ENCODE measurements around the gene RFNG.
"Not testable (repeated sequence)": the region's sequence is repeated elsewhere in the genome, so short reads cannot be mapped to it uniquely, and the experiment has no call there.

RFNG gene

DNA sequence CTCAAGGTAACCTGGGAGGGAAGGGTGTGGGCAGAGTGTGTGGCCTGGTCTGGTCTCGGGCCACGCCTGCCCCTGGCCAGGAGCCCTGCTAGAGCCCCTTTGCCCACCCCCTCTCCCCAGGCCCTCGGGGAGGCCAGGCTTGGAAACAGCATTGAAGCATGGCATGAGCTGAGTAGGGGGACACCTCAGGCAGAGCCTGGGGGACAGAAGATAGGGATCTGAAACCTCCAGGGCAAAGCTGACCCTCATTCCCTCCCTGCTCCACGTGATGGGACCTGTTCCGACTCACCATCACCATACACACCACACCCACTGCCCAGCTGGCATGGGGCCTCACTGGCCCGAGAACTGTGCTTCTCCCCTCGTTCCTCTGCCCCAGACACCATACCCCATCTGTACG lies 2.5 kb downstream of the RFNG start:
- peaks cover 5% of the 10 kb centered on the region for H3K4me1 Mint-ChIP-seq
- H3K27ac Mint-ChIP-seq (ENCODE audit: low read depth), result no peak overlapping the region
- no peaks in the 10 kb centered on the region for H3K9me3 Mint-ChIP-seq
- DNase-seq (ENCODE audit: low spot score in 2 of 2) (no peak), ATAC-seq (replicated peaks; ENCODE audit: extremely low read depth, poor library complexity, severe bottlenecking) (no peak)
- H3K4me3 Mint-ChIP-seq, result no peak overlapping the region
- H3K27me3 Mint-ChIP-seq, result no peaks in the 10 kb centered on the region
- H3K36me3 Mint-ChIP-seq (ENCODE audit: insufficient read depth), result peaks cover 3% of the 10 kb centered on the region

DNA sequence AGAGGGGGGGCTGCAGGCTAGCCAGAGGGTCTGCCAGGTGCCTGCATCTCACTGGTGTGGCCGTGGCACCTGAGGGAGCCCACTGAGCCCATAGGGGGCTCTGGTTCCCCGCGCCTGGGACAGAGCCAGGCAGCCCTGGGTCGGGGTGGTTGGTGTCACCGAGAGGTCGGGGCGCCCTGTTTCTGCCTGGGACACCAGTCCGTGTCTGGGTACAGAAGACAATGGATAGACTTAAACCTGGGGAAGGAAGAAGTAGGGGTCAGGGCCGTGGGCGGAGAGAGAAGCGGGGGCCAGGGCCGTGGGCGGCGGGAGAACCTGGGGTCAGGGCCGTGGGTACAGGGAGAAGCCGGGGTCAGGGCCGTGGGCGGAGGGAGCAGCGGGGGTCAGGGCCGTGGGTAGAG lies 3.0 kb downstream of the RFNG start:
- H3K36me3 Mint-ChIP-seq (ENCODE audit: insufficient read depth), result peaks cover 3% of the 10 kb centered on the region
- peak overlapping the region; percentile 80 for H3K27ac Mint-ChIP-seq (ENCODE audit: low read depth)
- H3K4me3 Mint-ChIP-seq, result no peak overlapping the region
- H3K4me1 Mint-ChIP-seq, result peaks cover 5% of the 10 kb centered on the region
- H3K27me3 Mint-ChIP-seq, result no peaks in the 10 kb centered on the region
- DNase-seq (ENCODE audit: low spot score in 2 of 2) (no peak), ATAC-seq (replicated peaks; ENCODE audit: extremely low read depth, poor library complexity, severe bottlenecking) (no peak)
- H3K9me3 Mint-ChIP-seq, result no peaks in the 10 kb centered on the region

DNA sequence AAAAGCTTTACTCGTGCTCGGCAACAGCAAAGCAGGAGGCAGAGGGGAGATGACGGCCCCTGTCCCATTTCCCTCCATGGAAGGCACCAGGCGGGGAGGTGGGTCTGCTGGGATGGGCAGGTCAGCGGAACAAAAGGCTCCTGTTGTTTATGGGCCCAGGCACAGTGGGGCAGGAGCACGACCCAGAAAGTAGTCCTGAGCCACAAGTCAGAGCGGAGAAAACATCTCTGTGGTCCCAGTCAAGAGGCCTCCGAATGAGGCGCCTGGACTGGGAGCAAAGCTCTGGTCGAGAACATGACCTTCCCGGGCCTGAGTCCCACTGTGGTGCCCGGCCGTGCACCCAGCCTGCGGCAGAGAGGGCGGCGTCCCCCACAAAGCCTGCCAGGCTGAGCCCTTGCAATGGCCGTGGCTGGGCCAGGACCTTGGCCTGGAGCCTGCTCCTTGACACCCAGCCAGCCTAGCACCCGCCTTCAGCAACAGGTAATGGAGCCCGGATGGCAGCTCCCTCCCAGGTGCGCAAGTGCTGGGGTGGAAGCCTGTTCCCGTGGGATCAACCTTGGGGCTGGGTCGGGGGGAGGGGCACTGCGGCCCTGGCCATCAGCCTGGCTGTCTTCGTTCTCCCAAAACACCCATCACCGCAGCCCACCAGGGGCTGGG lies 3.6 kb downstream of the RFNG start:
- H3K4me3 Mint-ChIP-seq, result no peak overlapping the region
- no peaks in the 10 kb centered on the region for H3K9me3 Mint-ChIP-seq
- no peak for DNase-seq (ENCODE audit: low spot score in 2 of 2)
- no peak for ATAC-seq (replicated peaks; ENCODE audit: extremely low read depth, poor library complexity, severe bottlenecking)
- peak overlapping the region; percentile 80 for H3K27ac Mint-ChIP-seq (ENCODE audit: low read depth)
- no peaks in the 10 kb centered on the region for H3K27me3 Mint-ChIP-seq
- peaks cover 3% of the 10 kb centered on the region for H3K36me3 Mint-ChIP-seq (ENCODE audit: insufficient read depth)
- peaks cover 5% of the 10 kb centered on the region for H3K4me1 Mint-ChIP-seq

DNA sequence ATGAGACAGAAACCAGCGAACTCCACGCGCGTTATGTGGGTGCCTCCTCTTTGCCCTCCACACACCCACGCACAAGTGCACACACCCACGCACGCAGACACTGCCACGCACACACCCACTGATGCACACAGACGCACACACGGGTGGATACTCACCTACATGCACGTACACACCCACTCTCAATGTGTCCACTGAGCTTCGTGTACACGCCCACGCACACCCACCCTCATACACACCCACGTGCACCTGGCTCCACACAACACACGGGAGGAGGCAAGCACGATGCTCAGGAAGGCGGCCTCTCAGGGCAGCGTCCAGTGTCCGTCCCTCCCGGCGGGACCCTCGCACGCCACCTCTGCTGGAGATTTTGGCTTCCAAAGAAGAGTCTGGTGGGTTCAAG lies 4.2 kb downstream of the RFNG start:
- Mint-ChIP-seq H3K27ac (ENCODE audit: low read depth) (no peak overlapping the region), H3K9me3 (no peaks in the 10 kb centered on the region), H3K4me1 (peaks cover 5% of the 10 kb centered on the region), H3K4me3 (no peak overlapping the region), H3K36me3 (ENCODE audit: insufficient read depth) (peaks cover 3% of the 10 kb centered on the region), H3K27me3 (no peaks in the 10 kb centered on the region)
- ATAC-seq (replicated peaks; ENCODE audit: extremely low read depth, poor library complexity, severe bottlenecking) (no peak), DNase-seq (ENCODE audit: low spot score in 2 of 2) (no peak)

DNA sequence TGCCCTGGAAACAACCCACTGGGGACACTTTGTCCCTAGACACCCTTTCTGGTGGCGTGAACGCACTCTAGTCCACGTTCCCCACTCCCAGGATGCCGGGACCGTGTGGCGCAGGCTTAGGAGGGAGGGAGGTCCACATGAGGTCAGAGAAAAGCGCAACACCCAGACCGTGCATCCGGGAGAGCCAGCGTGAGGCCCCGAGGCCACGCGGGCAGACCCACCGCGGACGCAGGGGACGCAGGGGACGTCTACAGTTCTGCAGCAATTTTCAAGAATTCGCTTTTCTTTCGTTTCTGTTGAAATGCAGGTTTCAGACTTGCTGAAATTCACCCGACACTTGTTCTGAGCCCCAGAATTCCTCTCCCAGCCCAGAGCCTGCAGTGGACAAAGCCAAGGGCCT lies 4.7 kb downstream of the RFNG start:
- no peaks in the 10 kb centered on the region for H3K27me3 Mint-ChIP-seq
- DNase-seq (ENCODE audit: low spot score in 2 of 2) (no peak), ATAC-seq (replicated peaks; ENCODE audit: extremely low read depth, poor library complexity, severe bottlenecking) (no peak)
- no peak overlapping the region for H3K4me3 Mint-ChIP-seq
- peaks cover 5% of the 10 kb centered on the region for H3K4me1 Mint-ChIP-seq
- H3K27ac Mint-ChIP-seq (ENCODE audit: low read depth), result no peak overlapping the region
- no peaks in the 10 kb centered on the region for H3K9me3 Mint-ChIP-seq
- H3K36me3 Mint-ChIP-seq (ENCODE audit: insufficient read depth), result peaks cover 3% of the 10 kb centered on the region

DNA sequence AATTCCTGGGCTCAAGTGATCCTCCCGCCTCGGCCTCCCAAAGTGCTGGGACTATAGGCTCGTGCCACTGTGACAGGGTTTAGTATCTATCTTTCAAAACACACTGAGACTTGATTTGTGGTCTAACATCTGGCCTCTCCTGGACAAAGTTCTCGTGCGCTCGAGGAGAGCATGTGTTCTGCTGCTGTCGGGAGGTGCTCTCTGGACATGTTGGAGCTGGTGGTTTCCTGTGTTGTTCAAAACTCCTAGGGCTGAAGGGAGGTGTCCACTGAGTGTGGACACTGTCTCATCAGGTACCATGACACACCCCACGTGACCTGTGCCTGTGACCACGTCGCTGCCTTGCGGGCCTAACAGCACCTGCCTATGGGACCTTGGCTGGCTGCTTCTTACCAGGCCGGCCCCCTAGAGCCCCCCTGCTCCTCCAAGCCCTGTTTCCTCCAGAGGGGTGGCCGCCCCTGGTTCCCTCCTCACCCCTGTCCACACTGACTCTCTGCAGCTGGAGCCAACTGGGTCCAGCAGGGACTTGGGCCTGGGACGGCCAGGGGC lies 5.6 kb downstream of the RFNG start:
- Mint-ChIP-seq H3K4me1 (peaks cover 4% of the 10 kb centered on the region), H3K36me3 (ENCODE audit: insufficient read depth) (peaks cover 3% of the 10 kb centered on the region), H3K27me3 (no peaks in the 10 kb centered on the region), H3K27ac (ENCODE audit: low read depth) (no peak overlapping the region), H3K9me3 (no peaks in the 10 kb centered on the region), H3K4me3 (no peak overlapping the region)
- no peak for ATAC-seq (replicated peaks; ENCODE audit: extremely low read depth, poor library complexity, severe bottlenecking)
- no peak for DNase-seq (ENCODE audit: low spot score in 2 of 2)

DNA sequence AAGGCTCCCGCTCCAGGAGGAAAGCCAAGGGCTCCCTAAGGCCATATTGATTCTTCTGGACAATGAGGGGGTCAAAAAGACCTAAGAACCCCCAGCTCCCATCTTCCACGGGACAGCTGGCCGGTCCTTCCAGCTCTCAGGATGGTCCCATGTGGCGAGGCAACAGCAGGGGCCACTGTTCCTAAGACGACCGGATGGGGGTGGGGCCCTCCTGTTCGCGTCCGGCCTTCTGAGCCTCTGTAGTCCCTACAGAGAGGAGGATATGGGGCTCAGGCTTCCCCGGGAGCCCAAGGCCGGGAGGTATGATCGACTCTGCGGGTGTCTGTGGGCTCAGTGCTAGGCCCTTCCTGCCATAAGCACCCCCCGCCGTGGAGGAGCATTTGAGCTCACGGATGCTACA lies 8.1 kb downstream of the RFNG start:
- no peaks in the 10 kb centered on the region for H3K27me3 Mint-ChIP-seq
- H3K4me3 Mint-ChIP-seq, result no peak overlapping the region
- peaks cover 3% of the 10 kb centered on the region for H3K36me3 Mint-ChIP-seq (ENCODE audit: insufficient read depth)
- no peak for DNase-seq (ENCODE audit: low spot score in 2 of 2)
- no peaks in the 10 kb centered on the region for H3K4me1 Mint-ChIP-seq
- no peak overlapping the region for H3K27ac Mint-ChIP-seq (ENCODE audit: low read depth)
- no peak for ATAC-seq (replicated peaks; ENCODE audit: extremely low read depth, poor library complexity, severe bottlenecking)
- no peaks in the 10 kb centered on the region for H3K9me3 Mint-ChIP-seq

DNA sequence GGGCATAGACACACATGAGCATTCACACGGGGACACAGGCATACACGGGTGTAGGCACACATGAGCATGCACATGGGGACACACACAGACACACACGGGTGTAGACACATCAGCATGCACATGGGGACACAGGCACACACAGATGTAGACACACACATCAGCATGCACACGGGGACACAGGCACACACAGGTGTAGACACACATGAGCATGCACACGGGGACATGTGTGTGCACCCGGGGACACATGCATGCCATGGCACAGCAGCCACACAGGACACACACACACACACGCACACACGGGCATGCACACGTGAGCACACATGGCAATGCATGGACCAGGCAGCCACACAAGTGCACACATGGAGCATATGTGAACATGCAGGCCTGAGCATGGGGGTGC lies 9.0 kb downstream of the RFNG start:
- Mint-ChIP-seq H3K27ac (ENCODE audit: low read depth) (no peak overlapping the region), H3K4me1 (peaks cover 5% of the 10 kb centered on the region), H3K27me3 (no peaks in the 10 kb centered on the region), H3K9me3 (no peaks in the 10 kb centered on the region), H3K36me3 (ENCODE audit: insufficient read depth) (peaks cover 3% of the 10 kb centered on the region), H3K4me3 (no peak overlapping the region)
- DNase-seq (ENCODE audit: low spot score in 2 of 2) (no peak), ATAC-seq (replicated peaks; ENCODE audit: extremely low read depth, poor library complexity, severe bottlenecking) (no peak)

DNA sequence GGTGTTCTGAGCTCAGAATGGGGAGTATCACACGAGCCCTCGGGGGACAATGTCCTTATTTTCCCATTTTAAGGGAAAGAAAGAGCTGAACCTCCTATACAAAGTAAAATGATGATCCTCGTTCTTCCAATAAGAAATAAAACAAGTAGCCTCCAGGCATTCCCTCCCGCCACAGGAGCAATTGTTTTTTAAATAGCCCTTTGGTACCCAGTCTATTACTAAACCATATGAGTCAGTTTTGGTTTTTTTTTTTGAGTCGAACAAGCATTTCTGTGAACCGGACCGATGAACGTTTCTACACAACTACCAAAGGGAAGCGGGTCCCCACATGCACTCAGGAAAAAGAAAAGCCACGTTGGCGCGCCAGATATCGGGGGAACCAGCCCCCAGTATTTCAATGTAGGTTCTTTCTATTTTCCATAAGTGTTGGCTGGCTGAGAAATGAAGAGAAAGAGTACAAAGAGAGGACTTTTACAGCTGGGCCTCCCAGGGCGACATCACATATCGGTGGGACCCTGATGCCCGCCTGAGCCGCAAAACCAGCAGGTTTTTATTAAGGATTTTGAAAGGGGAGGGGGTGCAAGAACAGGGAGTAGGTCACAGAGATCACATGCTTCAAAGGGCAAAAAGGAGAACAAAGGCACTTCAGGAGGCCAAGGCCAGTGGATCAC lies 10.3 kb downstream of the RFNG start:
- no peaks in the 10 kb centered on the region for H3K9me3 Mint-ChIP-seq
- no peak overlapping the region for H3K27ac Mint-ChIP-seq (ENCODE audit: low read depth)
- peaks cover 9% of the 10 kb centered on the region for H3K4me1 Mint-ChIP-seq
- no peak overlapping the region for H3K4me3 Mint-ChIP-seq
- ATAC-seq (replicated peaks; ENCODE audit: extremely low read depth, poor library complexity, severe bottlenecking) (no peak), DNase-seq (ENCODE audit: low spot score in 2 of 2) (no peak)
- H3K27me3 Mint-ChIP-seq, result no peaks in the 10 kb centered on the region
- H3K36me3 Mint-ChIP-seq (ENCODE audit: insufficient read depth), result peaks cover 2% of the 10 kb centered on the region

DNA sequence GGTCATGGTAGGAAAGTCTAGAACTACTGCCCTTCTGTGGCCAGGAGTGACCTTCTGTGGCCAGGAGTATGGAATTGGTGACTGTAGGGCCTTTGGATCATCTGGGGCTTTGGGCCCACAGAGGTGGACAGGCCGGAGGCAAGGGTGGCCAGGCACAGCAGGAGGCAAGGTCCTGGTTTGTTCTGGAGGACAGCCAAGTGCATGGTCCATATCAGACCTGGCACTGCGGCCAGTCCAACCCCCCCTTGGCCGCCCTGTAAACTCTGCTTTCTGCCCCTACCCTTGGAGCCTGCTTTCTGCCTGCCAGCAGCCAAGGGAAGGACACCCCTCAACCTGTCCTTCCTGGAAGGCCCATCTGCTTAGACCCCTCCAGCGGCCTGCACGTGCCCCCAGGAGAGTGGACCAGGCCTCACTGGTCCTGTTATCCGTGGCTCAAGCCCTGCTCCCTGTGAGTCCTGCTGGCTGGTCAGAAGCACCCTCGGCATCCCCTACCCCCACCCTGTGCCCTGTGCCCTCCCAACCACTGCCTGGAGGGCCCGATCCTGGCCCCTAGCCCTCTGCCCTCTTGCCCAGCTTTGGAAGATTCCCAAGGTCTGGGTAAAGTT lies 11.8 kb downstream of the RFNG start:
- H3K27ac Mint-ChIP-seq (ENCODE audit: low read depth), result no peak overlapping the region
- no peak for ATAC-seq (replicated peaks; ENCODE audit: extremely low read depth, poor library complexity, severe bottlenecking)
- H3K27me3 Mint-ChIP-seq, result no peaks in the 10 kb centered on the region
- H3K4me1 Mint-ChIP-seq, result peaks cover 9% of the 10 kb centered on the region
- H3K9me3 Mint-ChIP-seq, result no peaks in the 10 kb centered on the region
- H3K36me3 Mint-ChIP-seq (ENCODE audit: insufficient read depth), result peaks cover 2% of the 10 kb centered on the region
- DNase-seq (ENCODE audit: low spot score in 2 of 2), result no peak
- no peak overlapping the region for H3K4me3 Mint-ChIP-seq

DNA sequence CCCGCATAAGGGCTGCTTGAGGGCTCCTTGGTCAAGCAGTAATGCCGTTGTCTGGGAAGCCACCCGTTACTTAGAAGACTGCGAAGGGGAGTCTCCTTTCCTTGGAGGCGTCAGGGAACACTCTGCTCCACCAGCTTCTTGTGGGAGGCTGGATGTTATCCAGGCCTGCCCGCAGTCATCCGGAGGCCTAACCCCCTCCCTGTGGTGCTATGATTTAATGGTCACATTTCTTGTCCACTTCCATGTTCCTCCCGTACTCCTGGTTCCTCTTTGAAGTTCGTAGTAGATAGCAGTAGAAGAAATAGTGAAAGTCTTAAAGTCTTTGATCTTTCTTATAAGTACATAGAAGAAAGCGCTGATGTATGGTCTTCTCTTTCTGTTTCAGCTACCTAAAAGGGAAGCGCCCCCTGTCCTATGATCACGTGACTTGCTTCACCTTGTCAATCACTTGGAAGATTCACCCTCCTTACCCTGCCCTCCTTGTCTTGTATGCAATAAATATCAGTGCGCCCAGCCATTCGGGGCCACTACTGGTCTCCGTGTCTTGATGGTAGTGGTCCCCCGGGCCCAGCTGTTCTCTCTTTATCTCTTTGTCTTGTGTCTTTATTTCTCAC lies 12.7 kb downstream of the RFNG start:
- not testable (repeated sequence) for H3K36me3 Mint-ChIP-seq (ENCODE audit: insufficient read depth); DNase-seq (ENCODE audit: low spot score in 2 of 2); H3K27ac Mint-ChIP-seq (ENCODE audit: low read depth); ATAC-seq (replicated peaks; ENCODE audit: extremely low read depth, poor library complexity, severe bottlenecking); H3K4me1 Mint-ChIP-seq; H3K27me3 Mint-ChIP-seq; H3K9me3 Mint-ChIP-seq; H3K4me3 Mint-ChIP-seq

DNA sequence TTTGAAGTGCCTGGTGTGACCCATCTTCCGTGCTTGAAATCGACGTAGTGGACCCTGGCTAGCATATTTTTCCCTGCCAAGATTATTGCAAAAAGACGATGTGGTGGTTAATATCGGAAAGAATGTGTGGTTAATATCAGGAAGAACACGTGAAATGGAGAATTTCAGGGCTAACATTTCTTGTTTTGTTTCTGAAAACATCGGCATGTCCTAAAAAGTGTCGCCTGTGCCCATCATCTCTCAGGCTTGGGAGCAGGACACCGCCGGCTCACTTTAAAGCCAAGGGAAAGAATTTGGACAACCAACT lies 13.8 kb downstream of the RFNG start:
- Mint-ChIP-seq H3K4me1 (peaks cover 9% of the 10 kb centered on the region), H3K36me3 (ENCODE audit: insufficient read depth) (no peaks in the 10 kb centered on the region), H3K27me3 (no peaks in the 10 kb centered on the region), H3K4me3 (peak overlapping the region; percentile 84), H3K9me3 (no peaks in the 10 kb centered on the region), H3K27ac (ENCODE audit: low read depth) (peak overlapping the region; percentile 75)
- ATAC-seq (replicated peaks; ENCODE audit: extremely low read depth, poor library complexity, severe bottlenecking) (no peak), DNase-seq (ENCODE audit: low spot score in 2 of 2) (no peak)
